Stromal cell of bone marrow (primary cell): ENCODE data around the gene NOL4L.
"Not testable (repeated sequence)": the region's sequence is repeated elsewhere in the genome, so short reads cannot be mapped to it uniquely, and the experiment has no call there.

ENCODE experiments used
- DNase-seq: peaks from one replicate; pipeline ENCODE4 v3.0.0-alpha.2; 2012; ENCODE audit warnings: low read depth

Gene NOL4L

DNA sequence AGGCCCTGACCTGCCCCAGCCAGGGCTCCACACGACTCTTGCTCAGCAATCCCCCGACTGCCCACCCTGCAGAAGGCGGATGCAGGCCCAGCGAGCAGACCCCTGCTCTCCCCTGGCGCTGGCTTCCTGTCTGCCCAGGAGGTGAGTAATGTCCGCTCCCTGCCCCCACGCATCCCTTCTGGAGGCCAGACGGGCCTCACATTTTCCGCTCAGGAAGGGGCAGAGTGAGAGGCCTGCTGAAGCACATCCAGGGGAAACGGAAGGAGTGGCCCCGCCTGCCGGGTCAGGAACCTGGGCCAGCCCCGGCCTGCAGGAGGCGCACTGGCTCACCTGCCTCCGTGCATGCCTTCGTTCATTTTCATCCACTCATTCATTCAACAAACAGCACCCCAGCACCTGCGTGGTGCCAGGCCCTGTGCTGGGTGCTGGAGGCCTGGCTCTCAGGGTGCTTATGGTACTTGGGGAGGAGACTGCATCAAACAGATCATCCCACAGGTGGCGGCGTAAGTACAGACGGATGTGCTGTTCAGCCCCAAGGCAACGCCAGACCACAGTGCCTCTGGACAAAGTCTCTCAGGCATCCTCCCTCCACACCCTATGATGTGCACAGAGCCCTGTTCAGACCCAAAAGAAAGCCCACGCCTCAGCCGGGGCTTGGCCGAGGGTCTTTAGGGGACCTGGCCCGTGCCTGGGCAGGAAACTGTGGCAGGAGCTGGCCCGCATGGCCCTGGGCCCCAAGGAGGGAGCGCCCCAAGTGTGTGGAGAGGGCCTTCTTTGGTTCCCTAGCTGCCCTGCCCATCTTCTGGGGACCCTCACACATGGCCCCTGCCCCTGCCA is 114.9 kb downstream of the NOL4L start:
- DNase-seq = no peak

DNA sequence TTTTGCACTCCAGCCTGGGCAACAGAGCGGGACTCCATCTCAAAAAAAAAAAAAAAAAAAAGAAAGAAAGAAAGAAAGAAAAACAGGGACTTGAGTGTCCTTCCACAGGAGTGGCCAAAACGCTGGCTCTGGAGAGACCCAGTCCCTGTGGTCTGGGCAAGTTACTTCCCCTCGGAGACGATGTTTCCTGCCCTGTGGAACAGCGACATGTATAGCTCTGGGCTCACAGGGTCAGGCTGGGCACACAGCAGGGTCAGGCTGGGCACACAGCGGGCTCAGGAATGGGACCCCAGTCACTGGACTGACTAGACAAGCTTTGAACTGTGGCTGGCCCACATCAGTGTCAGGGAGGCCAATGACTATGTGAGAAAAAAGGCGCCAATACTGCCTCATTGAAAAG is 116.3 kb downstream of the NOL4L start:
- no peak for DNase-seq

DNA sequence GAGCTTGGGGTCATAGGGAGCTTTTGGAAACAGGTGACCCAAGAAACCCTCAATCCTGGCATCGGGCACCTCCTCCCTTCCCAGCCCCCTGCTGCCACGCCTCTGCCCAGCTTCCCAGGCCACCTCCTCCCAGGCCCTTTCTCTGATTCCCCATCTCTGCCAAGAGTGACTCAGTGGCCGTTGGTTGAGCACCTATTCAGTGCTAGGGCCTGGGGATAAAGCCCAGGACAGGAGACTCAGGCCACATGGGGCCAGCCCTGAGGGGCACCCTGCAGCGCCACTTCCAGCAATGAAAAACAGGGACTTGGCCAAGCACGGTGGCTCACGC is 116.9 kb downstream of the NOL4L start:
- DNase-seq = no peak

DNA sequence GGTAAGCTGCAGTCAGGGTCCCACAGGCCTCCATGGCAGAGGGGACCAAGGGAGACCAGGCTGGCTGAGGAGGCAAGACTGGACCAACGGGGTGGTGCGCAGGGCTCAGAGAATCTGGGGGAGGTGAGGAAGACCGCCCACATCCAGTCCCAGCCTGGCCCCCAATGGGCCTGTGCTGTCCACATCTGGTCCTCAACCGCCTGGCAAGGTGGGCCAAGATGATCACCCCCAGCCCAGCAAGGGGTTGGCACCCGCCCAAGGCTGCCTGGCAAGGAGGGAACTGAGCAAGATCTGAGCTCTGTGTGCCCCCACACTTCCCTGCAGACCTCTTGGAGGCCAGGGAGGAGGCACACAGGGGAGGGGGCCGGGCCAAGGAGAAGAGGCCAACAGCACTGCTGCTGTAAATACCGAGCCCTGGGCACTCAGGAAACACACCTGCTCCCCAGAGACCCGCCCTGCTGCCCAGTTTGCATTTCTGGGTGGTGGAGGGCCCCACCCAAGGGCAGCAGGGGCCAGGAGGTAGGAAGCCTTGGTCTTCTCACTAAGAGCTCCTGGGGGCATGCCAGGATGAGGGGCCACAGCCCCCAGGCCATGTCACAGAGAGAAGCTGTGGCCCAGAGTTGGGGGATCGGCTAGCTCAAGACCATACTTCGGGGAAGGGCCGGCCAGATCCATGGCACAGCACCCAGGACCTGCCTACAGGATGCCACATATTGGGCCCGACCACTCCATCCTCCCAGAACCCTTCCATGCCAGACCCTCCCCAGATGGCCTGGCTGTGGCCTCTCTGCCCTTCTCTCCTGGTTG is 117.4 kb downstream of the NOL4L start:
- DNase-seq = no peak

DNA sequence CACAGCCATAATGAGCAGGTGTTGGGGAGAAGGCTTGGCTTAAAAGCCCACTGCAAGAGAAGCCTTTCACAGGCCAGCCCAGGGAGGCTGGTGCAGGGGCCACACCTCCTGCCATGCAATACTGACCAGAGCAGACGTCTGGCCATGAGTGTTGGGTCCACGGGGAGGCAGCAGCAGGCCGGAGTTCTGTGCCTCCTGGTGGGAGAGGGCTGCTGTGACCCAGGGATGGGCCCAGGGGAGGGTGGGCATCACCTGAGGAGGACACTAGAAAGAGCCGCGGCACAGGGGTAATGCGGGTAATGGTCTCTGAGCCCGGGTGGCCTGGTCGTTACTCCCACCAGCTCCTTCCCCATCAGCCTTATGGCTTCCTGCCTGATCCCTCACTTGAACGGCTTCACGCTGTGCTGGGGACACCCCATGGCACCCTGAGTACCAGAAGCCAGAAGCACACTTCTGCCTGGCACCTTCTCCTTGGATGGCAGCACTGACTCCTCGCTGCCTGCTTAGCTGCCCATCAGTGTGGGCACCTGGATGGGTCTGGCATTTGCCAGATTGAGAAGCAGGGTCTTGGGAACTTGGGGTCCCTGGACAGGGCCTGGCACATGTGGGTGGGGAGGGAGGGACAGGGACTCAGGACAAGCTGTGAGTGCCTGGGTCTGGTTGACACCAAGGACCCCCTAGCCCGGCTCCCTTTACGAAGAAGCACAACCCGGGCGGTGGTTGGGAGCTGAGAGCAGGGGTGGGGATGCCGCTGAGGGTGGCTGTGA is 118.2 kb downstream of the NOL4L start:
- no peak for DNase-seq

DNA sequence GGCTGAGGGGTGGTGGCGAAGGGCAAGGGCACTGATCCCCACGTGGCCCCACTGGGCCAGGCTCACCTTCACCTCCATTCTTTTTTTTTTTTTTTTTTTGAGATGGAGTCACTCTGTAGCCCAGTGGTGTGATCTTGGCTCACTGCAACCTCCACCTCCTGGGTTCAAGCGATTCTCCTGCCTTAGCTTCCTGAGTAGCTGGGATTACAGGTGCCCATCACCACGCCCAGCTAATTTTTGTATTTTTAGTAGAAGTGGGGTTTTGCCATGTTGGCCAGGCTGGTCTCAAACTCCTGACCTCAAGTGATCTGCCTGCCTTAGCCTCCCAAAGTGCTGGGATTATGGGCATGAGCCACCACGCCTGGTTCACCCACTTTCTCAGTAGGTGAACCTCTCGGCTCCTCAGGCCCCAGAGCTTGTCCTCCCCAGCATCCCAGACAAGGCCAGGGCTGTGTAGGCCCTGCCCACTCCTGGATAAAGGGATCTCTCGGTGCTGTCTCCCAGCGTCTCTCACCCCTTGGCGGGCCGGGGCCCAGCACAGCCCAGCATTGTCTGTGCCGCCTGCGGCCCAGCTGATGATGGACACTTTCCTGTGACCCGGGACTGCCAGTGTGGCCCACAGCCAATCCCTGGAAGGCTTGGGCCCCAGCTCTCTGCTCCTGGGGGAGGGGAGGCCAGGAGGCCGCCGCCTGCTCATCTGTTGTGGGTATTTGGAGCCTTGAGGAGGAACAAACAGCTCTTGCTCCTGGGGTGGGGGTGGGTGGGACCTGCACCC is 119.0 kb downstream of the NOL4L start:
- not testable (repeated sequence) for DNase-seq

DNA sequence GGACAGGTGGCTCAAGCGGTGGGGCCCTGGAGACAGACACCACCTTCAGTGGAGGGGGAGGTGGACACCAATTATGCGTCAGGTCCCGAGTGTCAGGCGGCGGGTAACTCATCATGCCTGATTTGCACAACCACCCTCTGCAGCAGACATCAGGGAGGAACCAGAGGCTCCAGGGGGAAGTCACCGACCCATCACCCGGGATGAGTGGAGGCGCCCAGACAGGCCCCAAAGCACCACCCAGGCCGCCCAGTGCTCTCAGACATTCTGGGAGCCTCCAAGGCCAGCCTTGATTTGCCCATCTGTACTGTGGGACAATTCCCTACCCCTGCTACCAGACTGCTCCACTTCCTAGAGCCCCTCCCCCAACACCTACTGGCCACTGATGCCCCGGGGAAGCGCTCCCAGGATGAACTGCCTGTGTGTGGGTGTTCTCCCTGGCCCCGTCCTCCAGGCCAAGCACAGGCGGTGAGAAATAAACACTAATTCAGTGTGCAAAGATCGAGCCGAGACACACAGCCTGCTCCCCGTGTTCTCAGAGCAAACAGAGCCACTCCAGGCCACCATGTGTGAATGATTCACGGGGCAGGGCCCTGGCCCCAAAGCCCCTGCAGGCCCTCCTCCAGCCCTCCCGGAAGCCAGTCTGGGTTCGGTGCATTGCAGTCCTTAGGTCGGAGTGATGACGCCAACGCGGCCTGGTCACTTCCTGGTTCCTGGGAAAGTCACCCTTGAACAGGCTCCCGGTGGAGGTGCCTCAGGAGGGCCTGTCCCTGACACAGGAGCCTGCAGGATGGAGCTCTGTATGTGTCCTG is 119.8 kb downstream of the NOL4L start:
- no peak for DNase-seq

DNA sequence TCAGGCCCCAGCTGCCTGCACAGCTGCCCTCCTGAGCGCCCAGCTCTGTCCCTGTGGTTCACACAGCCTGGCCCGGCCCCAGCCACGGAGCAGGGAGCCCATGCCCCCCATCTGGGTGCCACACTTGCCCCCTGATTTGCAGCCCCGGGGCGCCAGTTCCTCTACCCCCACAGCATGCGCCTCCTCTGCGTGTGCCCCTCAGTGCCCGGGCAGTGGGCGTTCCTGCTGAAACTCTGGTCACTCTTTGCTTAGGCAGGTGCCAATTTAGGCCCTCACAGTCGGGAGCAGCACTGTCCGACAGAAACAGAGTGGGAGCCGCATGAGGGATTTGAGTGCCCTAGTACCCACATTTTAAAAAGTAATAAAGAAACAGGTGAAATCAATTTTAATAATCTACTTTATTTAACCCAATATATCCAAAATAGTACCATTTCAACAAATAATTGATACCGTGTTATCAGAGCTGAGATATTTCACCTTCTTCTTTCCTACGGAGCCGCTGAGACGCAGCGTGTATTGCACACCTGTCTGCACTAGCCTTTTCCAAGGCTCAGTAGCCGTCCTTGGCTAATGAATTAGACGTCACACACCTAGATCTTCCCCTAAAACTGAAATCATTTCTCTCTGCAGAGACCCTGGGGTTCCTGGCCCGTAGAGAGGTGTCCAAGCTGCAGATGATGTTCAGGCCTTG is 120.6 kb downstream of the NOL4L start:
- no peak for DNase-seq

DNA sequence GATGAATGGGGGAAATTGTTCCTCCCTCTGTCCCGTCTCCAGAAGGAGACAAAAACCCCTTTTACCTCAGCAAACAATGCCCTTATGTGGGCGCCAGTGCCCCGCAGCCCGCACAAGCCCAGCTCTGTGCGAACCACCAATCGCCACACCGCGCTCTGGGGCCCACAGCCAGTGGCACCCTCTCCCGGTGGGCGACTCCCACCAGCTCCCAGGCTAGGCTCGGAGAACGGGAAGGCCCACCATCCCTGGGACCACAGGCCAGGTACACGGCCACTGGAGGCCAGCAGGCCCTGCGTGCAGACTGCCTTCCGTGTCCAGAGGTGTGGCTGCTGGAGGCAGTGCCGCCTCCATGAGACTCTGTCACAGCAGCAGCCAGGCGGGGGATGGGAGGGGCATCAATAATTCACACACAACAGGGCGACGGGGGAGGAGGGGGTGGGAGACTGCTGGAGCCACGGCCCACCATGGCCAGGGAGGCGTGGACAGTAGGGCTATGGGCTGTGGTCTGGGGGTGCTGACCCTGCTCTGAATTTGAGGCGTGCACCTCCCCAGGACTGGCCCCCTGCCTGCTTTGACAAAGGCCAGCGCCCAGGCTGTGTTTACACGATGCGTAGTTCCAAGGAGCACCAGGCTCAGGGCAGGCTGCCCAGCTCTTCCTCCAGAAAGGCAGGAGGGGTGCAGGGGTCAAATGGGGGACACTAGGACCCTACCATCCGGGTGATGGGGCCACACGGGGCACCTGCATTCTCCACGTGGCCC is 121.3 kb downstream of the NOL4L start:
- no peak for DNase-seq

DNA sequence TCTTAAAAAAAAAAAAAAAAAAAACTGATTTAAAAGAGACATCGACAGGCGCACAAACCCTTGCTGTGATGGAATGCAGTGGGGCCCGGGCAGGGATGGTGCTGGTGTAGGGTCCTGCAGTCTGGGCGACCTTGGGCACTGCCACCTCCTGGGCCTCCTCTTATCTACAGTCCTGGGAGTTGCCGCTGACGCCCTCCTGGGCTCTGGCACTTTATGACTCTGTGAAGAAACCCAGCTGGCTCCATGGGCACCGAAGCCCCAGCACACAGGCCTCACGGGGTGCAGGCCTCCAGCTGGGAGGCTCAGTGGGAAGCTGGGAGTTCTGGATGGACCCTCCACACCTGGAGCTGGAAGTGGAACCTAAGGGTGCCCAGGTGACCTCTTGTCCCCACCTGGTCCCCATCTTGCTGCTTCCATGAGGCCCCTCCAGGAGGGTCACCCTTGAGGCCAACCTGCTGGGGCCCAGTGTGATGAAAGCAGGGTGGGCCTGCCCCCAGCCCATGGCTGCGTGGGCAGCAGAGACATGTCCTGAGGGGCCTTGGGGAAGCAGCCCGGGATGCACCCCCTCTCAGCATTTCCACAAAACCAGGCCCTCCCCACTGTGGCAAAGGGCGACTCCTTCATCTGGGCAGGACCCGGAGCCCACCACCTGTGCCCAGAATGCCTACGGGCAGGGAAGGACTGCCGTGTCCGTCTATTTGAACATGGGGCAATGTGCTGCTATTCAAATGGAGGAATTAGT is 122.1 kb downstream of the NOL4L start:
- DNase-seq = no peak

DNA sequence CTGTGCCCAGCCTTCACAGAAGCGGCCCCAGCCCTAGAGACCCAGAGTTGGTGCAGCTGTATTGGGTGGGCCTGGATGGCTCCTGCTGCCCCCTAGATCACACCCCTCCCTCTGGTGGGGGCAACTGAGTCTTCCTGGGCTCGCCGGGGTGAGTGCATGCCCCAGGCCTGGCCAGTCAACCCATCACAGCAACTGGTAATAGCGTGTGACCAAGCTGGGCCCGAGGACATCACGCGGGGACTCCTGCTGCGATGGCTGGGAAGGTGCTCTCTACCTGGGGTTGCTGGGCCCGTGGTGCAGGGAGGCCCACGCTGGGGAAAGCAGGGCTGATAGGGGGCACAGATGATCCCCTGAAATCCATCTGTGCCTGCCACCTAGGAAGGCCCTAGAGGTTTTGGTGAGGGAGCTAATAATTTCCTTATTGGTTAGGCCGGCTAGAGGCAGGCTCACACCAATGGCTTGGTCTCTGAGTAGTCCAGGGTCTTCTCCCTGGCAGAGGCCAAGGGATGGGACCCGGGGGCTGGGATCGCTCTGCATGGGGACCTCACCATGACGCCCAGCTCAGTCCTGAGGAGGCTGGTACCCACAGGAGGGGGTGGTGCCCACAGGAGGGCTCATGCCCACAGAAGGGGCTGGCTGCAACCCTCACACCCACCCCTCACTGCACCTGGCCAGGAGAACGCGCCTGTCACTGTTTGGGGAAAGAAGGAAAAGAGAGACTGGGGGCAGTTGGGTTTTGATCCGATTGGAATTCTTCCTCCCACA is 123.1 kb downstream of the NOL4L start:
- DNase-seq = no peak

DNA sequence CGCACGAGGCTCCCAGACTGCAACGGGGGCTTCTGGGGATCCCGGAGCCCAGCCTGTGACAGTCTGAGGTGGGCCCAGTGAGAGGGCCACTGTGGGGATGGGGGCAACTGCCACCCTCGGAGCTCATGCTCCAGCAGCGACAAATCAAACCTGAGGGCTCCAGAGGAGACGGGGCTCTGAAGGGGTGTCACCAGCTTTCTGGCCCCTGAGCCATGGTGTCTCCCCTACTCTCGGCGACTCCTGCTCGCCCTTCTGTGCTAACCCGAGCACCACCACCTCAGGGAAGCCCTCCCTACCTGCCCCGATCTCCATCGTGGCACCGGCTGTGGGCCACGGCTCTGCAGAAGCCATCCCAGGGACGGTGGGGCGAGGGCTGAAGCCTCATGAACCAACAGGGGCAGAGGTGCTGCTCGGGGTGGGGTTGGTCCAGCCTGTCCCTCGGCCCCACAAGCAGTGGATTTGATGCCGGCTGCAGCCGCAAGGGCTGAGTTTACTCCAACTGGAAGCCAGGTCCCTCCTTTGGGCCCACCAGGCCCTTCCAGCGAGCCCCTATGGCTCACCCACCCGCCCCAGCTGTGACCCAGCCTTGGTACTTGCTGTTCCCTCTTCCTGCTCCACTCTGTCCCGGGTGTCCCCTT is 124.3 kb downstream of the NOL4L start:
- DNase-seq = no peak

DNA sequence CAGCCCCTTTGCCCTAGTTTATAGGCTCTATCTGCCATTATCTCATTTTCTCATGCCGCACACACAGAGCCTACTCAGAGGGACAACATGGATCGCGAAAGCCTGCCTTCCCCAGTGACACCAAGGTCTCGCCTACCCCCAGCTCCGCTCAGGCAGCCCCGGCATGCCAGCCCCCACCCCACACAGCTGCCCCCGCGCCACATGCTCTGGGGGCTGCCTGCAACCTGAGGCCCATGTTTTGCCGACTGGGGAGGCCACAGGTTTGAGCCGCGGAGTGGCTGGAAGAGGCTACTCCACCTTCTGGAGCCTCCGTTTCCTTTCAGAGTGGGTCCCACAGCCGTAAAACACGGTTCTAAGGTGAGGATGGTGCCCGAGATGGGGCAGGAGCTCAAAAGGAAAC is 124.9 kb downstream of the NOL4L start:
- no peak for DNase-seq

DNA sequence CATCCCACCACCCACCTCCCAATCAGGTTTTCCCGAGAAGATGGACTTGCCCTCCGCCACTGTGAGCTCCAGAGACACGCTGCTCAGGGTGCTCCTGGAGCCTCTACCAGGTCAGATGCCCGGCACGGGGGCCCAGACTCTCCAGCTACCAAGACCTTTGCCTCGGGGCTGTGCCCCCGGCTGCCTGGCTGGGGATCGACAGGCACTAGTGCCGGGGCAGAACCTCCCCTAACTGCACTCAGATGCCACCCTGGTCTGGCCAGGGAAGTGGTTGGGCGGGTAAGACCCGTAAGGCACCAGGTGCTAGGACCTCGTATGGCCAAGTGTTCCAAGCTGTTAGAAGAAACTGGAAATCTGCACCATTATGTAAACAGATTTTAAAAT is 126.3 kb downstream of the NOL4L start:
- no peak for DNase-seq

DNA sequence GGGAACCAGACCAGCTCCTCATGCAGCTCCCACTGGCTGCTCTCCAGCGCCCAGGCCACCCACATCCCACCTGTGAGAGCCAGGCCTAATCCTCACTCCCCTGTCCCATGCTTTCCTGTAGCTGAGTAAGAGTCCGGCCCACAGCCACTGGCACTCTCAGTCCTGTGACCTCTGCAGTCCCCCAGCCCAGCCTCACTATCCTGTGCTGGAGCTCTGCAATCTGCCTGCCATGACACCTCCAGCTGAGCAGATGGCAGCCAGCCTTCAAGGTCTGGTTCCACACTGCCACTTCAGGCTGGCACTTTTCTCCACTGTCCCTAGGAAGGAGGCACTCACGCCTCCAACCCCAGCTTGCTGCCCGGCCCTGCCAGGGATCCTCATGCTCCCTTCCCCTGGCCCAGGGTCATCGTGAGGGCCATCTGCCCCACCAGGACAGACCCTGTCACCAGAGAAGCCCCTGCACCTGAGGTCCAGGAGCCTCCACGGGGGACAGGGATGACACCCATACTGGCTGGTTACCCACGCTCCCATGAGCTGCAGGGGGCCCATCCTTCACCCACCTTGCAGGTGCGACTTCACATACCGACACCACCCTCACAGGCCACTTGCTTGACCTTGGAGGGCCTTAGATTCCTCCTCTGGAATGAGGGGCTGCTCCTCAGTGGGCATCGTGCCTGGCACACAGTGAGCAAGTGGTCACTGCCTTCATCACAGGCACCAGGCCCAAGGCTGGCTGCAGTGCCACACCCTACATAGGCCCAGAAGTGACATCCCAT is 126.9 kb downstream of the NOL4L start:
- DNase-seq = no peak

DNA sequence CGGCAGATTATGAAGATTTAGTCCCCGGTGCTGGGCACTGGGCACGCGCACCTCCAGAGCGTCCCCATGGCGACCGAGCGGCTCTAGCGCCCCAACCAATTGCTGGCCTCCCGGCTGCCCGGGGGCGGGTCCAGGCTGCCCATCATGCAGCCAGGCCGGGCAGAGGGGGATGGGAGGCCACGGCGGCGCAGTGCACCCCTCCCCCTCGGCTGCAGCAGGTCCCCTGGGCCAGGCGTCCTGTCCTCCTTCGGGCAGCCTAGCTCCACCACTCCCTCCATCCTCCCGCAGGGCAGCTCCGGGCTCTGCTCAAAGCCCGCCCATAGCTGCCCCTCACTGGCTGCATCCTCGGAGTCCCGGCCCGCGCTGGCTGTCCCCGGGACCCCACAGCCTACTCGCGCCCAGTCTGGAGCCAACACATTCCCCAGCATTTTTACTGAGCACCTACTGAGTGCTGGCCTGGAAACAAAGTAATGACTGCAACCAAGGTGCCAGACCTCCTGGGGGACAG is 127.6 kb downstream of the NOL4L start:
- peak; percentile 47 for DNase-seq
